K562 (cell line): ENCODE results near the gene SUB1.

Experiments
- KAT7 ChIP-seq: sonication (generic); formaldehyde crosslinking; IDR thresholded peaks from 2 replicates; pipeline ENCODE4 v1.8.0; 2022; ENCODE audit warnings: missing genetic modification reagents, mild to moderate bottlenecking, borderline replicate concordance
- MBD2 ChIP-seq: sonication (generic); IDR thresholded peaks from 2 replicates; pipeline ENCODE4 v1.6.1; 2016; ENCODE audit warnings: low read depth, borderline replicate concordance
- RNF219 ChIP-seq: fragments of 250-450 bp; sonication (Bioruptor Pico); IDR thresholded peaks from 2 replicates; pipeline ENCODE4 v1.5.0; 2022; ENCODE audit warnings: mild to moderate bottlenecking
- ZBTB12 ChIP-seq: fragments of 250-450 bp; sonication (Bioruptor Pico); IDR thresholded peaks from 2 replicates; pipeline ENCODE4 v1.4.0; 2020

DNA sequence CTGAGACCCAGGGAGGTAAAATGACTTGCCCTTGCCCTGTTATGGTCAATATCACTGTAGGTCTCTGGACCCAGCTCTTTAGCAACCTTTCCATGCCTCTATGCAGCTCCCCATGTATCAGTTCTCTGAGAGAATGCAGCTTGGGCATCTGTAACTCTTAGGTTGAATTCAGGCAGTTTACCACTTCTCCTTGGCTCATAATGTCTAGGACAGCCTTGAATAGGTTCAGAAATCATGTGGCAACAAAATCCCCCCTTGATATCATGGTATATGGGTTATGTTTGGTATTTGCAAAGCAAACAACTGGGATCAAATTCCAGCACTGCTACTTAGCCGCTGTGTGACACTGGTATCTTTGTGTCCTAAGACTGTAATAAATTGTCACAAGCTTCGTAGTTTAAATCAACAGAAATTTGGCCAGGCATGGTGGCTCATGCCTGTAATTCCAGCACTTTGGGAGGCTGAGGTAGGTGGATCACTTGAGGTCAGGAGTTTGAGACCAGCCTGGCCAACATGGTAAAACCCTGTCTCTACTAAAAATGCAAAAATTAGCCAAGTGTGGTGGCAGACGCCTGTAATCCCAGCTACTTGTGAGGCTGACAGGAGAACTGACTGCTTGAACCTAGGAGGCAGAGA, 10.7 kb upstream of the SUB1 start:
- no peak for TF ChIP-seq ZBTB12 (CRISPR knock-in tag)
- no peak for TF ChIP-seq RNF219 (CRISPR knock-in tag)
- no peak for TF ChIP-seq KAT7 (CRISPR knock-in tag)
- no peak for TF ChIP-seq MBD2
